AG04449 (cell line): ENCODE data around the gene NHS.

Experiments used
- CTCF ChIA-PET: fragments of 350-600 bp; formaldehyde crosslinking; extraction: SDS; loops from one replicate; lab custom pipeline; 2021; ENCODE audit warnings: antibody characterized with exemption; lab: Yijun Ruan, JAX
- POLR2A ChIA-PET: fragments of 400-600, 350-600 bp; formaldehyde crosslinking; extraction: SDS; loops from one replicate; lab custom pipeline; 2020; ENCODE audit warnings: antibody characterized with exemption, inconsistent platforms; lab: Yijun Ruan, JAX
- DNase-seq: peaks from one replicate; pipeline ENCODE4 v3.0.0-alpha.2; 2010; ENCODE audit warnings: low read depth, low spot score
- H3K4me3 ChIP-seq: 2 replicates; pipeline ENCODE4 v1.5.1; 2011; ENCODE audit warnings: low read depth, mild to moderate bottlenecking, control low read depth, low read length
- CTCF ChIP-seq: IDR thresholded peaks from one replicate; pipeline ENCODE4 v1.5.1; 2011; ENCODE audit warnings: mild to moderate bottlenecking, moderate library complexity, low read length, control low read depth, inconsistent platforms; ENCODE audit not compliant: insufficient read depth; ENCODE audit errors: missing control alignments

NHS gene

GRCh38 chrX:17779434-17779833 lies 404.4 kb downstream of the NHS start:
- TF ChIP-seq CTCF = no peak
- CTCF ChIA-PET = no interaction called here
- no peak for DNase-seq
- no peak overlapping the region for H3K4me3 ChIP-seq
- POLR2A ChIA-PET = no interaction called here
